COLO668 (cell line): Measurements from ENCODE around the gene ATRAID.

Experiments
- DNase-seq: peaks from one replicate; lab custom pipeline; 2025; ENCODE audit not compliant: unreplicated experiment; lab: John Stamatoyannopoulos, UW

The ATRAID gene

DNA sequence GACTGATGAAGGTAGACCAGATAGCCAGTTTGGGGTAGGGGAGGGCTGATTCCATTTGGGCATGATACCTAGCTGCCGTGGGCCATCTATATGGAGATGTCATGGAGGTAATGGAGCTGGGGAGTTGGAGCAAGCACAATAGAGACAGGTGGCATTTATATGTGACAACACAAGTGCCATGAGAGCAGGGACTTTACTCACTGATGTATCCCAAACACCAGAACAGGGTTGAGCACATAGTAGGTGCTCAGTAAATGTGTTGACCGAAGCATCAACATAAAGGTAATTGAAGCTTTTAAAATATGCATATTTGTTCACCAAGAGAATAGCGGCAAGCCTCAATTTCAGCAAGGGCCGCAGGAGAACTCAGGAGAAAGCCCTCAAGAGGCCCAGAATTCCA is 36.1 kb downstream of the ATRAID start:
- DNase-seq, result no peak

DNA sequence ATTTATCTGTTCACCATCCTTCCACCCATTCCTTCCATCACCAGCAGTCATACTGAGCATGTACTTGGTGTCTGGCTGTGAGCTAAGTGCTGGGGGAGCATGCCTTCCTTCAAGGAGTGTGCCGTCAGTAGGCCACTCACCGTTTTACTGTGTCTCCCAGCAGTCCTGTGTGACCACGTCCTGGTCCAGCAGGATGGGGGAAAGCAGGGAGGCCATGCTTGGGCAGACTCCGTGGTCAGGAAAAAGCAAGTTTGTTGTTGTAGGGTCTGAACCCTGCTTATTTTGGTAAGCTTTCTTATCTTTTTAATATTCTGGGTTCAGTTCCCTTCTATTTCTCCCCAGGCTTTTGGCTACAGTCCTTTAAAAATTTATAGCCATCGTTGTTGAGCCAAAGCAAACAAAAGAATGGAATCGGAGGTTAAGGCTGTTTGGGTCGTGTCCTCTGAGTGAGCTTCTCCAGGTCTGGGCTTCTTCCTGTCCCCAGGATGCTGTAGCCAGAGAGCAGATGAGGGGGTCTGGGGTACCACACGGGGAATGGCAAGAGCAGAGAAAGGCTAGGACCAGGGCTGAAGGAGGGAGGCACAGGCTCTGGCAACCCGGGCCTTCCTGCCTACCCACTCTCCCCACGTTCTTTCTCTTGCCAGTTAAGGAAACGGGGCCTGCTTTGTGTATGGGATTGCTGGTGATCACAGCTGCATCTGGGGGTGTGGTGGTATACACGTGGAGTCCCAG is 37.5 kb downstream of the ATRAID start:
- DNase-seq, result no peak

DNA sequence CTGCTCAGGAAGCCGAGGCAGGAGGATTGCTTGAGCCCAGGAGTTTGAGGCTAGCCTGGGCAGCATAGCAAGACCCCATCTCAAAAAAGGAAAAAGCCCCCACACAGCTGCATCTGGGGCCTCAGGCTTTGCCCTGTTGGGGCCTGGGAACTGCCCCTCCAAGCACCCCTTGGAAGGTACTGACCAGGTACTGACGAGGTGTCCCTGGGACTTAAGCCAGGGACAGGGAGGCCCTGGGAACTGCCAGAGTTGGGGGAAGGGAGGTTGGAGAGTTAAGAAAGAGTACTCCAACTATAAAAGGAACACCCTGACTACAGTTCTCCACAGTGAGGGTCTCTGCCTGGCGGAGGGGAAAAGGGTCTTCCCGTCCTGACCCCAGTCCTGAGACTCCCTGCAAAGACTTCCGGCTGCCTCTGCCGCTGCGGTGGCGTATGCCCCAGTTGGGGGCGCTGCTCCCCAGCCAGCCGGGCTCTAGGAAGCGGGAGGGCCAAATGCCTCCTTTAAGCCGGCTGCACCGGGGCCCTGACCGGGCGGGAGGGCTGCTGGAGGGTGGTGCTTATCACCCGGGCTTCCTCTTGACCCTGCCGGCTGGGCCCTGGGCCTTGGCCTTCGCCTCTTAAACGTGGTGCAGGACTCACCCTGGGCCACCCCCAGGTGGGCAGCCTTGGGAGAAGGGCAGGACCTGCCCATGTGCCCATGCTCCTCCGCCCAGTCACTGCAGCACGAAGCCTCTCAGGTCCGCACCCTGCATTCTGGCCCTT is 38.2 kb downstream of the ATRAID start:
- DNase-seq, result peak; percentile 61

DNA sequence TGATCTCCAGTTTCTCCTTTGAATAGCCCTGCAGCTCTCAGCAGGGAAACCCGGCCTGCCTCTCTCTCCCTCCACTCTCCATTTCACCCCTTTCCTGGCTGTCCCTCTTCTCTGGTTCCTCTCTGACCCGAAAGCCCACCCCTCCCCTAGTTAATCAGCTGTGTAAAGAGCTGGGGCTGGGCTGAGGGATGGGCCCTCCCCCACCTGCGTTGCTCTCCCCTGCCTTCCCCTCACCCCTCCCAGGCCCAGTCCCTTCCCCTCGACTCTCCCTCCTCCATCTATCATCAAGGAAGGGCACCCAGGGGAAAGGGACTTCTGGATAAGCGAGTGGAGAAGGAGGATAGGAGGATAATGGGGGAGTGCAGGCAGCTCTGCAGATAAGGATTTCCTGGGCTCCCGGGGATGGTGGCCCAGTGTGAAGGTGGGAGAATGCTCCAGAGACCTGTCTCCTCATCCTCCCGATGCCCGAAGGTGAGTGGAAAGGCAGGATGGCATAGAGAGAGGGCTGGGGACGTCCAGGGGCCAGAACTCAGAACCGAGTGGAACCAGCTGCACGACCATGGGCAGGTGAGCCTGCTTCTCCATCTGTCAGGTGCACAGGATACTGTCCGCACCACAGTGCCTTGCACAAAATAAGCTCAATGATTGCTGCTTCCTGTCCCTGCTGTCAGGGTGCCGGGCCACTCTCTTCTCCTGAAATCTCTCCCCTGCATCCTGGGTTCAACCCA is 39.0 kb downstream of the ATRAID start:
- DNase-seq, result no peak

DNA sequence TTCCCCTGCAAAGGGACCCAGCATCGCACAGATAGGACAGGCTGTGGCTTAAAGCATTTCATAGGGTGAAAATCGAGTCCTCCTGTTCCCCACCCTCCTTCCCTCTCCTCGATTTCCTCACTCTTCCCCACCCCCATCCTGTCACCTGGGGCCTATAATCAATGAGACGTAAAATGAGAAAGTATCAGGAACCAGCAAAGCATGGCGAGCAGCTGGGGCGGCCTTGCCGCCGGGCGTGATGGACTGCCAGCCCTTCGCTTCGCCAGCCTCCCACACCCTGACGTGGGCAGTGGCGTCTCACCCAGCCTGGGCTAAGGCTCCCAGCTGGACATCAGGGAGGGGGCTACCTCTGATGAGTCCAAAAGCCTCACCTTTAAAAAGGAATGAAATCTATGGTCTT is 39.9 kb downstream of the ATRAID start:
- DNase-seq, result peak; percentile 36

DNA sequence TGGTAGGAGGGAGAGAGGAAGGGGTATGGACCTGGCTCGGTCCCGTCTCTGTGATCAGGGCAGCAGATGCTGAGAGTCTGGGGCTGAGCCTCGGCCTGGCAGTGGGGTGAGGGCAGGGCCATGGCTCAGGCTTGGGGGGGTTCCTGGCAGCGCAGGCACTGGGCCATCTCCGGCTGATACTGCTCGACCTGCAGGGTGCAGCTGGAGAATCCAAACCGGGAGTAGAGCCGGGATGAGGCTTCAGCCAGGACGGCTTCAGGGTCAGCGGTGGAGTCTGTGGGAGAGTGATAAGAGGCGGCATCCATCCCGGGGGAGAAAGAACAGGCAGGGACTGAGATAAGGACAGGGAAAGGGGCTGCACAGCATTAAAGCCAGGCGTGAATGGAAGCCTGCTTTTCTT is 43.3 kb downstream of the ATRAID start:
- DNase-seq, result no peak

DNA sequence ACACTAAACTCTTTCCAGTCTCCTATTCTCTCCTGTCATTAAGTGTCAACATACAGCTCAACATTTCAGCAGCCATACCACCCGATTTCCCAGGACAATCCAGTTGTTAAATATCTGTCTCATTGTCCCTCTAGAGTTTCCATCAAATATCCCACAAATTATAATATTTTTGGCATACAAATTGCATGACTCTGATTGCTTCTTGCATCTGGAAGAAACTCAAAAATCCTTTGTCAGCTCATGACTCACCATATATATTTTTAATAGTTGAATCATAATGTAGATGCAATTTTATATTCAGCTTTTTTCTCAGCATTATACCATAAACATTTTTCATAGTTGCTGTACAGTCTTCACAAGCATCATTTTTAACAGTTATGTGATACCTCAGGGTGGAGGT is 43.8 kb downstream of the ATRAID start:
- DNase-seq, result no peak

DNA sequence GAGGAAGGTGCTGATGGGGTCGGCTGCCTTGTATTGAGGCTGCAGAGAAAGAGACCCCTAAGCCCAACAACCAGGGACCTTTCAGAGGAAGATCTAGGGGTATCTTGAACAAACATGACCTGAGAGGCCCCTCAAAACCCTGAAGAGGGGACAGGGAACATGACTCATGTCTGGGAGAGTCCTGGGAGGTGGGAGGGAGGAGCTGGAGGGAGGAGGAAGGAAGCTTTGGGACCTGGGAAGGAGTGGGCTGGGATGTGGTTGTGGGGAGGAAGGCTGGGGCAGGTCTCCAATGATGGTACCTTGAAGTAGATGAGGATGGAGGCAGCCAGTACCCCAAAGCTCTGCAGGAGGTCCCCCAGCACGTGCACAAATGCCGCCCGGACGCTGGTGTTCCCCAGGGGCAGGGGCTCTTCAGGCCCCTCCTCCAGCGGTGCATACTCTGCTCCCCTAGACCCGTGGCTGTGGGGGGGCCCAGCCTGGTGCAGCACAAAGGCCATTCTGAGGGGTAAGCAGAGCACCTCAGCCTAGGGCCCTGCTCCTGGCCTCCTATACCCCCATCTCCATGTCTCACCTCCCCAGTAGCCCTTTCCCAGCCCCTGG is 45.1 kb downstream of the ATRAID start:
- DNase-seq, result no peak

DNA sequence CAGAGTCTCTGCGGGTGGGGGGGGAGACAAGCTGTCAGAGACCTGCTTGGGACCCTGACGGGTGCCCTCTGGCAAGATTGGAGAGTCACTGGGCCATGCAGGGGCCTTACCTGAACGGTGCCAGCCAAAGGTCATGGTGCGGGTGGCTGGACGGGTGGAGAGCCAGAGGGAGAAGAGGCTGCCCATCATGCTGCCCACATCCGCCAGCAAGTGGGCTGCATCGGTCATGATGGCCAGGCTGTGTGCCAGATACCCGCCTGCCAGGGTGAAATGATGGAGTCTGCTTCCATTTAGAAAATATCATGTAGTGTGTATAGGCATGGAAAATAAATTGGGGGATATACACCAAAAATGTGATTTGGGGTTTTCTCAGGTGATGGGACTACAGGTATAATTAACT is 46.2 kb downstream of the ATRAID start:
- no peak for DNase-seq

DNA sequence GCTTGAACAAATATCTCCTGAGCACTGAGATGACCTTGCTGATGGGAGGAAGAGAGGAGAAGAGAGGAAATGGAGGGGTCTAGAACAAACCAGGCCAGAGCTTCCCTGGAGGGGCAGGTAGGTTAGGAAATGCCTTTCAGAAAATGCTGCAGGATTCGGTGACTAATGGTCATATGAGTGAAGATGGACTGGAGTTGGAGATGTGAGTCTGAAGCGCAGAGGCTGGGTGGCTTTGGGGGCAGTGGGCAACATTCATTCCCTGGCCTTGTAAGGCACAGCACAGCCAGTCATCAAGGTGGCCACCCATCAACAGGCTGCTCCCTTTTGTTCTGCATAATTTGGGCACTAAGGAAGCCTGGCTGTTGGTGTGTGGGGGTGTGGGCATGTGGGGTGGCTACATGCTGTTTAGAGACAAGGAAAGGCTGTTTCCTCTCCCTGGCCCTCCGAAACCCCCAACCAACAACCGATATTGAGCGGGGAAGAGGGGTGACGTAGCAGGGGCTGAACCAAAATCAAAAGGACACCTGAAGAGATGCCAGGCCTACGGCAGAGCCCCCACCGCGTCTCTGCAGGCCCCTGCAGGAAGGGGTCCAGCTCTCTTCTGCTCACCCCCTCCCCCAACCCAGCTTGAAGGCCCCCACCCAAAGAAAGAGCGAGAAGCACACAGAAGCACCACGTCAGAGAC is 49.5 kb downstream of the ATRAID start:
- DNase-seq, result no peak

DNA sequence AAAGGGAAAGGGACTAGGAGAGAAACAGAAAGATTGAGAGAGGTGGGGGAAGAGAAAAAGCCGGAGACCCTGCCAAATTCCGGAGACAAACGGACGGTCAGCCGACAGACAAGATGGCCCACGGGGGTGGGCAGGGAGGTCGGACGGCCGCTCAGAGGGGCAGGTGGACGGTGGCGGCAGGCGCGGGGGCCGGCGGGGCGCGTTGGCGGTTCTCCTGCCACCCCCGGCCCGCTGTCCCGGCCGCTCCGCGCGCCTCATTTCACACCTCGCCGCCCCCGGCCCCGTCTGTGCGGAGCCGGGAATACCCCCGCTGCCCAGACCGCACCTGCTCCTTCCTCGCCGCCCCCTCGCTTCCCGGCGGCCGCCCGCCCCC is 50.1 kb downstream of the ATRAID start:
- no peak for DNase-seq

DNA sequence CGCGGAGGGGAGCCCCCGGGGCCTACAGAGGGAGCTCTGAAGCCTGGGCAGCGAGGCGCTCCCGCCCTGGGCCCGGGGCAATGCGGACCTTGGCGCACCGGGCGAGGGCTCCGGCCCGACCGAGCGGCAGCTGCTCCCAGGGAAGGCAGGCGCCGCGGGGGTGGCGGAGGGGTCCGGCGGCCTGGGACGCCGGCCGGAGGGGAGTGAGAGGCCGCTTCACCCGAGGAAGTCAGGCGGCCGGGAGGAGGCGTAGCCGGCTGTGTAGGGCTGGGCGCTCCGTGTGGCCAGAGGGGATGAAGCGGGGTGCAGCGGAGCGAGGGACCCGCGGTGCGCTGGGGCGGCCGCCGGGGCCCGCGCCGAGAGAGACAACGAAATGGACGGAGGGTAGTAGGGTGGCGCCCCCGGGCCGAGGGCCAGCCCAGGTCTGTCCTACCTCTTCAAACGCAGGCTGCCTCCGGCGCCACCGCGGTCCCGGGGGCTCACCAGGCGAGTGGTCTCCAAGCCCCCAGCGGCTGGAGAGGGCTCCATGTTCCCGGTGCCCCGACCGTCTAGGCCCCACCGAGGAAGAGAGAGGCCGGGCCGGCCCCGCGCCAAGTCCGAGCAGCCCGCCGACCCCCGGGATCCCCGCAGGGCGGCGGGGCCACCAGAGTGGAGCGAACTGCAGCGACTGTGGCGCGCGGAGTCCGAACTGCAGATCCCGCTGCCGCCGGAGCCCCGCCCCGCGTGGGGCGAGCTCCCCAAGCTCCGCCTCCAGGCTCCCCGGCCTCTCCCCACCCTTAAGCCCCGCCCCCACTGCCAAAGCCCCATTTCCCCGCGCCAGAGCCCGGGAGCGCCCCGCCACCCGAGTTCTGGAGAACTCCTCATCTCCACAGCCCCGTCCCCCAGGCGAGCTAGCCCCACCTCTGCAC is 50.8 kb downstream of the ATRAID start, which contains the start of gene SLC30A3:
Gene SLC30A3, minus strand, starts transcription at position 669 of the 908 bp plus-strand sequence. Its CDS starts 141 bp downstream, at position 528.
- peak; percentile 52 for DNase-seq

DNA sequence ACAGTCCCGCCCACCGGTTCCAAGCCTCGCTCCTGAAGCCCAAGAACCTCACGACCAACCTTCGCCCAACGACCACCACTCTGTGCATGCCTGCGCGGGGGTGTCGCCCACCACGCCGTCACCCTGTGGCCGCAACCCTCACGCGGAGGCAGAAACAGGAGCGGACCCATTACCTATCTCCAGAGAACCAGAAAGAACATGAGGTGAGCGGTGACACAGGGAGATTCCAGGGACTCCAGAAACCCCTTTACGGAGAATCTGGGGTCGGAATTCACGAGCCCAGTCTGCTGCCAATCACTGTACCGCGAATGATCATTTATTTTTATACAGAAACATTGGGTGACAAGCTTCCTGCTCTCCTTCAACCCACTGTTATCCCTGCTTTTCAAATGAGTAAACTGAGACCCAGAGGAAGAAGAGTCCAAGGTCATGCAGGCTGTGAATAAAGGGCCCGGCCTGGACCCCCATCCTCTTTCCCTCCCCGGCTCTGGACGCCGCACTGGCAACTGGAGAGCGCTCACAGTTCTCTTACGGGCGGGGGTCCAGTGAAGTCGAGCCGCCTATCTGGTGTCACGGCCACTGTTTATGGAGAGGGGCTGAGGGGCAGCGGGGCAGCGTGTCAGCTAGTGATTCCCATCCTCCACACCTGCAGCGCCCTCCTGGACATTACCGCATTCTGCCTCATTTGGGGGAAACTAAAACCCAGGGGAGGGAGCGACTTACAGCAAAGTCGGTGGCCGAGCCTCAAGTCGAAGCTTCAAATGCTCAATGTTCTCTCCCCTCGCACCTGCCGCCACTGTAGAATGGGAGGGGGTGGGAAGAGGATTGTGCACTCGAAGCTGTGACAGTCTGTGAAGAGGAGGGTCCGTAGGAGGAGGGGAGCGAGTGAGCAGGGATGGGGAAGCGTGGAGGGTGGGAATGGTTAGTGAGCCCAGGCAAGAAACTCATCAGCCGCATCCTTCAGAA is 51.7 kb downstream of the ATRAID start:
- DNase-seq, result no peak

DNA sequence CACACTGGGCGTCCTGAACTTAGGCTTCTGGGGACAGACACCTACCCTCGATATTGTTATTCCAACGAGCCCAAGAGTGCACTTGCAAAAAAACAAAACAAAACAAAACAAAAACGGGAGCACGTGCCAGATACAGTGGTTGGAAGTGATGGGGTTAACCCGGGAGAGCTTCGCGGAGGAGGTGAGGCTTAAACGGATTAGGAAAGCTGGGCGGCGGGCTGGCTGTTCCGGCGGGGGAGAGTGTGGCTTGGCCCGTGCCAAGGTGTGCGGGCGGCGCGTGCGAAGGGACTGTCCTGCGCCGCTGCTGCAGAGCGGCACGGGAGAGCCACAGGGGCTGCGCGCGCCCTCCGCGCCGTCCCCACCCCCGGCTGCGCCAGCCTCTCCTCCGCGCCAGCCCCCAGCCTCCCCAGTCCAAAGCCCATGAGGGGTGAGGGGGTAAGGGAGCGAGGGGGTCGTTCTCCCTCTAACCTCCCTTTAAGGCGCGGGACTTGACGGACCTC is 52.5 kb downstream of the ATRAID start:
- peak; percentile 42 for DNase-seq

DNA sequence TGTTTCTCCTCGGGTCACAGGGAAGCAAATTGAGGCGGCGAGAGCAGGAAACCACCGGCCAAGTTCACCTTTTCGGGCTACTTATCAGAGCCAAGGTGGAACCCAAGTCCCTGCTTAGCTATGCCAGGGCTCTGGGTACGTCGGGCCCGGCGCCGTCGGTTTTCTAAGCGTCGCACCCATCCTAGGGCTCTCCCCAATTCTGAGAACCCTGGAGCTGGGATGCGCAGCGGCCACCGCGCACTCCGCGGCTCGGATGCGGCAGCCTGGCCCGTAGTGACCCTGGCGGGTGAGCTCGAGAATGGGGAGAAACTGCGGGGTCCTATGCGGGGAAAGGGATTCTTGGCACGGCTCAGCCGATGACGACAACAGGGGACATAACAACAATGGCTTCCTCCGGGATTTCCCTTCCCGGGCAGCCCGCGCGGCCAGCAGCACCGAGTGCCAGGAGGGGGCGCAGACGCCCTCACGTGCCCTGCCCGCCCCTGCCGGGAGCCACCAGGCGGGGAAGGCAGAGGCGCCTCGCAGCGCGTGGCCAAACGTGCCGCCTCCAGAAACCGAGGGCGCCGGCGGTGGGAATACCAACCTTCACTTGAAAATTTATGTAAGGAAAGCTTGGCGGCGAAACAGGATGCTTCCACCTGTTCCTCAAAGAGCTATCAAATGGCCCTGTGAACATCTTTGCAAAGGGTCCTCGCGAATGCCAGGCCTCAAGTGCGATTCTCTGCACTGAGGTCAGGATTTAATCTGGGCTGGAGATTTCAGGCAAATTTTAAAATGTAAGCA is 53.1 kb downstream of the ATRAID start:
- DNase-seq, result peak; percentile 89

DNA sequence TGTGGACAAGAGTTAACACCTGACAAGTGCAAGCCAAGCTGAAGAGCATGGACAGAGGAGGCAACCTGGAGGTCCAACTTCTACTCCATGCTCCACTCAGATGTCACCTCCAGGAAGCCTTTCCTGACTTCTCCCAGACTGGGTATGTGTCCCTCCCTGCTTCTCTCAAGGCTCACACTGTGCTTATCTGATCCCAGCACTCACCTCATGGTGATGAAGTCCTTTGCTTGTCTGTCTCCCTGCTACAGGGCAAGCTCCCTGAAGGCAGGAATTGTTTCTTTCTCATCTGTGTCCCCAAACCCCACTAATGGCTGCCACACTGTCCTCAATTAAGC is 53.7 kb downstream of the ATRAID start:
- no peak for DNase-seq
